GM18951 (cell line): ENCODE measurements around the gene PARP12.

ENCODE experiments used
- POLR2A ChIP-seq: IDR thresholded peaks from 4 replicates; pipeline ENCODE4 v1.6.1; 2011; ENCODE audit warnings: mild to moderate bottlenecking; ENCODE audit not compliant: insufficient read length, insufficient read depth; ENCODE audit errors: extremely low read depth
- in situ Hi-C: fragments of 300-500 bp; cut with MboI; formaldehyde crosslinking; loops from one replicate; pipeline ENCODE4 v1.12.0; 2022; ENCODE audit warnings: low sequenced_read_pairs, mixed read lengths, inconsistent platforms; ENCODE audit not compliant: unreplicated experiment

PARP12 gene

DNA sequence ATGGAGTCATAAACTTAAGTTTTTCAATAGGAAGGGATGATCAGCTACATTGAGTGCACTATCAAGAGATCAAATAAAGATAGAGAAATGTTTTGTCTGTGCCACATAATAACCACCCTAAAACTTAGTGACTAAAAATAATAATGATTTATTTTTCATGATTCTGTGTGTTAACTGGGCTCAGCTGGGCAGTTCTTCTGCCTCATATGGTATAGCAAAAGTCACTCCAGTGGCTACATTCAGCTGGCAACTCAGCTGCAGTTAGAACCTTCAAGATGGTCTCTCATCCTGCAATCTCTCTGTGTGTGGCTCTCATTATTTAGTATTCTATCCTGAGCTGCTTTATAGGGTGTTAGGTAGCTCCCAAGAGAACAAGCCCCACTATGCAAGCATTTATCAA is 7.8 kb upstream of the PARP12 start:
- in situ Hi-C loops, result no loop called here
- TF ChIP-seq POLR2A, result no peak

DNA sequence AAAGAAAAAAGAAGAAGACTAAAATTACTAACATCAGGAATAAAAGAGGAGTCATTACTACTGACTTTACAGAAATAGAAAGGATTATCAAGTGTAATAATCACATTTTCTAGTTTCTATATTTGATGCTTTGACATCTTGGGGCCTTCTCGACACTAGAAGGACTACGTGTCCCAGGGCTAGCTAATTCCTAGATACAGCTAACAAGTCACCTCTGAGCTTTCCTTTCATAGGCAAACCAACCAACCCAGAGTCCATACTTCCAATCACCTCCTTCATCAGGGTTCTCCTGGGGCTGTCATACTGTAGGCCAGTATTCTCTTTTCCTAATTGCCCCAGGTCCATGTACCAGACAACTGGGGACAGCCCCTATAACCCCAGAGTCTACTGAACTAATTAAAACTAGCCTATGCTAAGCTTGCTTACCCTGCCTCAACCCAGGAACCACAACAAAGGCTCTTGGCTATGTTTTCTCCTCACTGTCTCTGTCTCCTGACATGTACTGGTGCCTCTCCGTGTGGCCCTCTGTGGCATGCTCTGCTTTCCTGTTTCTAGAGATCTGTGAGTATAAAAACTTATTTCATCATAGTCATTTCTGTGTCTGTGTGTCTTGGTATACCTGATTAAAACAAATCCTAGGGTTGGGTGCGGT is 6.7 kb upstream of the PARP12 start:
- no peak for TF ChIP-seq POLR2A
- in situ Hi-C loops, result no loop called here

DNA sequence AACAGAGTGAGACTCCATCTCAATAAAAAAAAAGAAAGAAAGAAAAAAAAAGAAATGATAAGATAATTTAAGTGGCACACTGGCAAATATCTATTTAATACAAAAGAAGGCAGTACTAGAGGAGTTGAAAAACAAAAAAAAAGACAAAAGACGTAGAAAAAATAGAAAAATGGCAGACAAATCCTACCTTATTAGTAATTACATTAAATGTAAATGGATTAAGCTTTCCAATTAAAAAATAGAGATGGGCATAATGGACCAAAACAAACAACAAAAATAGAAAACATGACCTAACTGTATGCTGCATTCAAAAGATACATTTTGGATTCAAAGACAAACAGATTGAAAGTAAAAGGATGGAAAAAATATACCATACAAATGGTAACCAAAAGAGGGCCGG is 5.3 kb upstream of the PARP12 start:
- in situ Hi-C loops, result no loop called here
- no peak for TF ChIP-seq POLR2A

DNA sequence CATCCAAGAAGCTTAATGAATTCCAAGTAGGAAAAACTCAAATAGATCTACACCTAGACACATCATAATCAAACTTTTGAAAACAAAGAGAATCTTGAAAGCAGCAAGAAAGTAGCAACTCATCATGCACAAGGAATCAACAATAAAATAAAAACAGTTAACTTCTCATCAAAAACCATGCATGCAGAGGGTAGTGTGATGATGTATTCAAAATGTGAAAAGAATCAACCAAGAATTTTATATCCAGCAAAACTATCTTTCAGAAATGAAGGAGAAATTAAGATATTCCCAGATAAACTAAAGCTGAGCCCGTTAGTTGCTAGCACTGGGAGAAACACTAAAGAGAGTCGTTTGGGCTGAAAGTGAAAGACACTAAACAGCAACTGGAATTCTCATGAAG is 4.3 kb upstream of the PARP12 start:
- no peak for TF ChIP-seq POLR2A

DNA sequence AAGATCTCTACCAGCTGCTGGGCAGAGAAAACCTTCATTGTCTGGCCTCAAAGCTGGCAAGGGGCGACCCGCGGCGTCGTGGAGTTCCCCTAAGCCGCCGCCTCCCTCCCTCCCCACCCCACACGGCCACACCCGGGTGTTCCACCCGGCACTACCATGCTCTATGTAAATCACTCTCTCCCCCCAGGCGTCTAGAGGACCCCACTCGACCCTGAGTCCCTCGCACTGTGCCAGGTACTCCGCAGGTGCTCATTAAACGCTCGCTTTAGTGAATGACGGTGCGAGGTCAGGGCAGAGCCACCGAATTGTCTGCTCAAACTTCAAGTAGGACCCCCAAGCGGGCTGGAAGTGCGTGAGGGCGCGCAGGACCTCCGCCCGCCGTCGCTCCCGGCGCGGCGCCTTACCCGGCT is 628 bp downstream of the PARP12 start:
- in situ Hi-C loops, result no loop called here
- no peak for TF ChIP-seq POLR2A

More for the DNA sequence above, 4.3 kb upstream of the PARP12 start:
- in situ Hi-C loops, result no loop called here

DNA sequence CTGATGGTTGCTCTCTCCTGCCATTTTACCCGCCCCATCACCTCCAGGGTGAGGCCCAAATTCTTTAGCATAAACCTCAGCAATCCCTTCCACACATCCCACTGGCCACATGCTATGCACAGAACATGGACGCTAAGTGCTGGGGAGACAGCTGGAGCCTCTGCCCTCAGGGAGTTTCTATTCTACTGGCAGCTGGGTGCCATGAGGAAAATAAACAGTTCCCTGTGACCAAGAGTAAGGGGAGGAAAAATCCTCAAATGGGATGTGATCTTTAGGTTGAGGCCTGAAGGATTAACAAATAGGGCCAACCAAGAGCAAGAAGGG is 1.2 kb downstream of the PARP12 start:
- in situ Hi-C loops, result no loop called here
- no peak for TF ChIP-seq POLR2A

DNA sequence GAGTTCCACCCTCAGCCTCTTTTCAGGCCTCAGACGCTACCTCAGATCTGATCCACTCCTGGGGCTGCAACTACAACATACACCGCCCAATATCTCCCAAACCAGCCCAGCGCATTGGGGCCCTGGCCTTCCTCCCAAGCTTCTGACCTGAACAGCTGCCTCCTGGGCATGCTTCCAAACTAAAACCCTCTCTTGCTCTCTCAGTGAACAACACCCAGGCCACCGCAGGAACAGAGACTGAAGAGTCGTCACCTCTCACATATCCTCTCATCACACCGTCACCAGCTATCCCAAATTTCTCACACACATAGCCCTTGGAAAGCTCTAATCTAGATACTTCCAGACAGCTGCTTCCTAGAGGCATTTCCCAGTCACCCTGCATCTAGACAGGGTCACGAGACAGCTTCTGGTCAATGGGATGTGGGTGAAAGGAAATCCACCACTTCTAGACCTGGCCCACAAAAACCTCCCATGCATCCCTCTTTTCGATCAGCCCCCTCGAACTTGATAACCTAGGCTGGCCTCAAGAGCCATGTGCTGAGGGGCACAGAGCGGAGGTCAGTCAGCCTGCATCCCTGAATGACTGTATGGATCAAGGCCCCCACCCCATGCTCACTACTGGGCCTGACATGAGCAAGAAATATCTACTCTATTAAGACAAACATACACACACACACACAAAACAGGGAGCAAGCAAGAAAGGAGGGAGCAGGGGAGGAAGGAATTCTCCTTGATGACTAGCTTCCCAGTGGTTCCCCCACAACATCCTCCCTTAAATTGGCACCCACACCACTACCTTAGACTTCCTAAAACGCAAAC is 1.8 kb downstream of the PARP12 start:
- no peak for TF ChIP-seq POLR2A
- in situ Hi-C loops, result no loop called here

DNA sequence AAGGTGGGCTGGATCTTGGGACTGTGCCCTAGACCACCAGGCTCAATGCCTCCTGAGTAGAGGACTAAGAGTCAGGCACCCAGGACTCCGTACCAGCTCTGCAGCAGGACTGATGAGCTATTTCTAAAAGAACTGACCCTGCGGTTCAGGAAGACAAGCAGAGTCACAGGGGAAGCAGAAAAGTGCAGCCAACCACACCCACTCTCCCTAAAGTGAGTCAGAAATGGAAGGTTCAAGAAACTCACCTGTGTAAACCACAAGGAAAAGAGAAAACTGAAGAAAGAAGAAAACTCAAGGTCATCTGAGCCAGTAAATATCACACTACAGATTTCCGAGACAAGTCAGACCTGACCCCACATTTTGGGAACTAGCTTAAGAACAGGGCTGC is 2.5 kb downstream of the PARP12 start:
- no peak for TF ChIP-seq POLR2A
- in situ Hi-C loops, result no loop called here

DNA sequence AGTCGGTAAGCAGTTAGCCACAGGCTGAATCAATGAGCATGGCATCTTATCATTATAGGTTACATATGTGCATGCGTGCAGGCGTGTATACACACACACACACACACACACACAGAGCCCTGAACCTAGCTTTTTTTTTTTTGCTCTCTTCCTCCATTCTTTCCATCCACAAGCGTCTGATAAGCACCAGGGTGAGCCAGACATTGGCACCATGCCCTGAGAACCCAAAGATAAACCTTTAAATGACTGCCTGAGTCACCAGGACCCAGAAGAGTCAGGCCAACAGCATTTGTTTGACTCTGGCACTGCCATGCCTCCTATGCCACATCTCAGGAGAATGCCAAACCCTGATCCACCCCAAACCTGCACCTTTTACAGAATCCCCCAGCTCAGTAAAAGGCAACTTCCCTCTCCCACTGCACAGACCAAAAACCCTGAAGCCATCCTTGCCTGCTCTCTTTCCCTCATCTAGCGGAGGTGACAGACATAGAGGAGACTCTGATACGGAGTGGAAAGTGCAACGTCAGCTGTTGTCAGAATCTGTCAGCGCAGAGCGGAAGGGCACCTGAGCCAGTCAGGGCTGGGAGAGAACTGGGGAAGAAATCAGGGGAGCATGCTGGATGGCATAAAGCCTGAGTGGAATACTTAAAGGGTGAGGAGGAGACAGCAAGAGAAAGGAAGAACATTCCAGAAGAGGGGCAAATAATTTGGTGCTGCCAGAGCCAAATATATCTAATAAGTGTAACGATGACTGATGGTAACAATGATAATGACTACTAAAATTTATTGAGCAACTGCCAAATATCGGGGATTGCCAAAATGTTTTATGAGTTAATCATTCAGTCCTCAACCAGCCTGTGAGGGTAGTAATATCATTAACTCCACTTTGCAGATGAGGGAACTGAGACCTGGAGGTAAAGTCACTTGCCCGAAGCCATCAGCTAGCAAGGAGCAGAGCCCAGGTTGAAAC is 3.2 kb downstream of the PARP12 start:
- in situ Hi-C loops, result no loop called here
- no peak for TF ChIP-seq POLR2A

DNA sequence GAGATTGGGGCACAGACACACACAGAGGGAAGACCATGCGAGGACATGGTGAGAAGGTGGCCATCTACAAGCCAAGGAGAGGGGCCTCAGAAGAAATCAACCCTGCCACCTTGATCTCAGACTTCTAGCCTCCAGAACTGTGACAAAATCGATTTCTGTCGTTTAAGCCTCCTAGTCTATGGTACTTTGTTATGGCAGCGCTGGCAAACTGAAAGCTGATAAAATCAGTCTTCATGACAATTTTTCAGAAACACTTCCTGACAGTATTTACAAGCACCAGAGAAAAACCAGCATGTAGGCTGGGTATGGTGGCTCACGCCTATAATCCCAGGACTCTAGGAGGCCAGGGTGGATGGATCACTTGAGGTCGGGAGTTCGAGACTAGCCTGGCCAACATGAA is 4.2 kb downstream of the PARP12 start:
- TF ChIP-seq POLR2A, result no peak
- in situ Hi-C loops, result no loop called here

DNA sequence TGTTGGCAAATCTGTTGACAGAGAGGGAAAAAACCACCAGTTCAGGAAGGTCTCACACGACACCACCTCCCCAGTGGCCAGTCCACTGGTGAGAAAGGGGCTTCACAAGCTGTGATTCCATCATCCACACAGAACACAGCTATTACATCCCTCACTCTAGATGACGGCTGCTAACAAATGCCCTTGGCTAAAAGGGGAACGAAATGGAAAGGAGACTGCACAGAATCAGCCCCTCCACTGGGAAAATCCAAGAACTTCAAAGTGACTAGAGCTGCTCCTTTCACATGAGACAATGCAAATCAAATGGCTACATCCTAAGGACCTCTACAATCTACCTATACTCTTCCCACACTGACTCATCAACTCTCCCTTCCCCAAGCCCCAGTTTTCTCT is 5.6 kb downstream of the PARP12 start:
- TF ChIP-seq POLR2A, result no peak
- in situ Hi-C loops, result no loop called here

DNA sequence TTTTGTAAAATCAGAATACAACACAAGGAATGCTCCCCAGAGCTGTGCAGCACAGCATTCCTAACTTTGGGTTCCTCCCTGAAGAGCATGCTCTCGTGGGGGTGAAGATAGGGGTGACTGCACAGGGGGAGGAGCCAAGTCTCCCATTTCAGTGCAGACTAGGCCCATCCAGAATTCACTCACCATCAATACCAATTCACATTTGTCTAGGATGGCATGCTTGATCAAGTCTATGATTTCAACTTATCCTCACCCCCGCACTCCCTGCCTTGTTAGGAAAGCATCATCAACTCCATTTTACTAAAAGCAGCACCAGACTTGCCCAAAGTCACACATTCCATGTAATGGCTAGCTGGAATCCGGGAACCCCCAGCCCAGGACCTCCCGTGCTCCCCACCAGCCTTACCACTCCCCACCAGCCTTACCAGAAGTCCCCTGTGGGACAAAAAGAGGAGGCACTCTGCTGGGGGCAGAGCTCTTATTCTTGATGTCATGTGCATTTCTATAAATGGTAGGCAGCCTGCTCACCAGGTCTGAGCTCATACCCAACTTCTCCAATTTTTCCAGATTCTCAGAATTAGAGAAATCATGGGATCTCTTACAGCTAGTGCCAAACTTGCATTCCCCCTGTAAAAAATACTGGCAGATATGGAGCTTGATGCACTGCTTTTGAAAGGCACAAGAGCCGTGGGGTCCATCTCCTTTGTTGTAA is 6.2 kb downstream of the PARP12 start:
- in situ Hi-C loops, result no loop called here

DNA sequence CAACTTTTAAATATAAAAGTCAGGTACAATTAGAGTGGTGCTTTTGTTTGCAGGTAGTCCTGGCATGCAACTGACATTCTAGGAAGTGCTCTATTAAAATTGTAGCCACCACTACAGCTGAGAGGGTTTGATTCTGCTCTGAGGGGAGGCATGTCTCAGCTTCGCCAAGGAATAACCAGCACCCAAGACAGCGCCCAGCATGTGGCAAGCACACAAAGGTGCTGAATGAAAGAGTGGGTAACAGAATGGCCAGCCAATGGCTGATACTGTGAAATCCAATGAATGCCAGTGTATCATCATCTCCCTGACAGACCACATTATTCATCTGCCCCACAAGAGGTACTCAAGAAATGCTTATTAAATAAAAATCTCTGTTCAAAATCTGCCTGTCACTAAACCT is 6.9 kb downstream of the PARP12 start:
- no peak for TF ChIP-seq POLR2A
- in situ Hi-C loops, result no loop called here

More for the DNA sequence above, 6.2 kb downstream of the PARP12 start:
- no peak for TF ChIP-seq POLR2A
